Astrocyte (in vitro differentiated cells and primary cell): ENCODE data around the gene GRID2. TPM values are rescaled to one million over a fixed set of nuclear protein-coding genes. Genes with fewer than 3 reads are reported as not detected.
"Not testable (repeated sequence)": the region's sequence is repeated elsewhere in the genome, so short reads cannot be mapped to it uniquely, and the experiment has no call there.

ENCODE experiments used
- DNase-seq: peaks from one replicate; pipeline ENCODE4 v3.0.0-alpha.2; 2010; ENCODE audit warnings: low read depth
- FAIRE-seq: peaks from 2 replicates; lab custom pipeline; 2011; peaks lifted over from hg19 to GRCh38; lab: Jason Lieb, UNC
- H2AFZ ChIP-seq: 2 replicates; pipeline ENCODE4 v1.6.0; 2012; ENCODE audit warnings: low read depth, low read length, inconsistent platforms
- H3K27ac ChIP-seq: 2 replicates; pipeline ENCODE4 v1.5.1; 2011; ENCODE audit warnings: low read depth, low read length, inconsistent platforms
- H3K27me3 ChIP-seq: 2 replicates; pipeline ENCODE4 v1.6.0; 2011; ENCODE audit warnings: low read length, inconsistent platforms; ENCODE audit not compliant: insufficient read depth
- H3K36me3 ChIP-seq: 2 replicates; pipeline ENCODE4 v1.5.1; 2011; ENCODE audit warnings: low read length, inconsistent platforms; ENCODE audit not compliant: insufficient read depth
- H3K4me1 ChIP-seq: 2 replicates; pipeline ENCODE4 v1.5.1; 2011; ENCODE audit warnings: low read length, inconsistent platforms; ENCODE audit not compliant: insufficient read depth
- H3K4me2 ChIP-seq: 2 replicates; pipeline ENCODE4 v1.6.0; 2012; ENCODE audit warnings: low read length, inconsistent platforms
- H3K4me3 ChIP-seq: 2 replicates; pipeline ENCODE4 v1.5.1; 2011; ENCODE audit warnings: low read depth, mild to moderate bottlenecking, low read length, inconsistent platforms; ENCODE audit not compliant: insufficient read depth
- H3K79me2 ChIP-seq: 2 replicates; pipeline ENCODE4 v1.6.0; 2012; ENCODE audit warnings: mild to moderate bottlenecking, low read length, inconsistent platforms; ENCODE audit not compliant: insufficient read depth
- H3K9ac ChIP-seq: 2 replicates; pipeline ENCODE4 v1.6.0; 2012; ENCODE audit warnings: mild to moderate bottlenecking, low read length, inconsistent platforms
- H3K9me3 ChIP-seq: 2 replicates; pipeline ENCODE4 v1.5.1; 2012; ENCODE audit warnings: low read depth, mild to moderate bottlenecking, low read length, inconsistent platforms; ENCODE audit not compliant: insufficient read depth
- H4K20me1 ChIP-seq: 2 replicates; pipeline ENCODE4 v1.6.0; 2012; ENCODE audit warnings: low read length, inconsistent platforms; ENCODE audit not compliant: insufficient read depth
- H3K27ac Mint-ChIP-seq: one replicate; pipeline ENCODE4 v1.8.0; 2021; ENCODE audit warnings: mild to moderate bottlenecking, mixed read lengths; ENCODE audit not compliant: unreplicated experiment
- H3K27me3 Mint-ChIP-seq: one replicate; pipeline ENCODE4 v1.8.0; 2021; ENCODE audit warnings: low read depth, mixed read lengths; ENCODE audit not compliant: unreplicated experiment
- H3K36me3 Mint-ChIP-seq: one replicate; pipeline ENCODE4 v1.8.0; 2021; ENCODE audit warnings: low read depth, mixed read lengths; ENCODE audit not compliant: unreplicated experiment
- H3K4me1 Mint-ChIP-seq: one replicate; pipeline ENCODE4 v1.8.0; 2021; ENCODE audit warnings: low read depth, mixed read lengths; ENCODE audit not compliant: unreplicated experiment
- H3K4me3 Mint-ChIP-seq: one replicate; pipeline ENCODE4 v1.8.0; 2021; ENCODE audit warnings: mild to moderate bottlenecking, moderate library complexity, mixed read lengths; ENCODE audit not compliant: unreplicated experiment
- H3K9me3 Mint-ChIP-seq: one replicate; pipeline ENCODE4 v1.8.0; 2021; ENCODE audit warnings: mild to moderate bottlenecking, mixed read lengths; ENCODE audit not compliant: unreplicated experiment
- EZH2 ChIP-seq: IDR thresholded peaks from 2 replicates; pipeline ENCODE4 v1.6.1; 2012; ENCODE audit warnings: mild to moderate bottlenecking, low read length, inconsistent platforms; ENCODE audit not compliant: insufficient read depth
- total RNA-seq: library from RNA; stranded (reverse); gene quantifications from 2 replicates; pipeline ENCODE4 v1.2.1, GENCODE V29; 2021
- TF ChIP-seq, protein P1 (sequence below): IDR thresholded peaks from 2 replicates; pipeline ENCODE4 v1.5.1; 2011; ENCODE audit warnings: low read depth, mild to moderate bottlenecking, inconsistent platforms, low read length, moderate library complexity; ENCODE audit not compliant: insufficient read depth

The GRID2 gene
- total RNA-seq, 1 donor from 2014 or later = 0.14 TPM

- H3K4me1 Mint-ChIP-seq = no peaks in the 10 kb centered on the region
- no peak overlapping the region for H3K4me2 ChIP-seq
- H3K27ac ChIP-seq = no peak overlapping the region
- no peaks in the 10 kb centered on the region for H3K27me3 ChIP-seq
- H3K4me3 ChIP-seq = no peak overlapping the region
- no peak overlapping the region for H3K4me3 Mint-ChIP-seq
- H3K9me3 ChIP-seq = no peaks in the 10 kb centered on the region
- no peak for FAIRE-seq
- no peak overlapping the region for H3K9ac ChIP-seq
- TF ChIP-seq, protein P1, sequence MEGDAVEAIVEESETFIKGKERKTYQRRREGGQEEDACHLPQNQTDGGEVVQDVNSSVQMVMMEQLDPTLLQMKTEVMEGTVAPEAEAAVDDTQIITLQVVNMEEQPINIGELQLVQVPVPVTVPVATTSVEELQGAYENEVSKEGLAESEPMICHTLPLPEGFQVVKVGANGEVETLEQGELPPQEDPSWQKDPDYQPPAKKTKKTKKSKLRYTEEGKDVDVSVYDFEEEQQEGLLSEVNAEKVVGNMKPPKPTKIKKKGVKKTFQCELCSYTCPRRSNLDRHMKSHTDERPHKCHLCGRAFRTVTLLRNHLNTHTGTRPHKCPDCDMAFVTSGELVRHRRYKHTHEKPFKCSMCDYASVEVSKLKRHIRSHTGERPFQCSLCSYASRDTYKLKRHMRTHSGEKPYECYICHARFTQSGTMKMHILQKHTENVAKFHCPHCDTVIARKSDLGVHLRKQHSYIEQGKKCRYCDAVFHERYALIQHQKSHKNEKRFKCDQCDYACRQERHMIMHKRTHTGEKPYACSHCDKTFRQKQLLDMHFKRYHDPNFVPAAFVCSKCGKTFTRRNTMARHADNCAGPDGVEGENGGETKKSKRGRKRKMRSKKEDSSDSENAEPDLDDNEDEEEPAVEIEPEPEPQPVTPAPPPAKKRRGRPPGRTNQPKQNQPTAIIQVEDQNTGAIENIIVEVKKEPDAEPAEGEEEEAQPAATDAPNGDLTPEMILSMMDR = no peak
- TF ChIP-seq EZH2 = no peak
- H3K79me2 ChIP-seq = no peaks in the 10 kb centered on the region
- no peaks in the 10 kb centered on the region for H3K36me3 Mint-ChIP-seq
- no peak for DNase-seq
- H2AFZ ChIP-seq = no peak overlapping the region
- H3K27ac Mint-ChIP-seq = no peak overlapping the region
- no peaks in the 10 kb centered on the region for H3K27me3 Mint-ChIP-seq
- H3K36me3 ChIP-seq = no peaks in the 10 kb centered on the region
- H3K9me3 Mint-ChIP-seq = no peaks in the 10 kb centered on the region
- H4K20me1 ChIP-seq = no peaks in the 10 kb centered on the region
- H3K4me1 ChIP-seq = no peaks in the 10 kb centered on the region
Measured at GRCh38 chr4:93289831-93290230, 986.1 kb downstream of the GRID2 start.

- Histone ChIP-seq H3K27ac (no peak overlapping the region), H3K36me3 (no peaks in the 10 kb centered on the region), H3K27me3 (no peaks in the 10 kb centered on the region), H4K20me1 (no peaks in the 10 kb centered on the region), H3K4me1 (no peaks in the 10 kb centered on the region), H3K9ac (no peak overlapping the region), H3K79me2 (no peaks in the 10 kb centered on the region), H3K4me3 (no peak overlapping the region), H3K9me3 (no peaks in the 10 kb centered on the region), H3K4me2 (no peak overlapping the region), H2AFZ (no peak overlapping the region)
- TF ChIP-seq, protein P1 = no peak
- no peak for TF ChIP-seq EZH2
- H3K27ac Mint-ChIP-seq = no peak overlapping the region
- H3K9me3 Mint-ChIP-seq = no peaks in the 10 kb centered on the region
- FAIRE-seq = no peak
- no peaks in the 10 kb centered on the region for H3K27me3 Mint-ChIP-seq
- no peak for DNase-seq
- no peaks in the 10 kb centered on the region for H3K36me3 Mint-ChIP-seq
- peaks cover 1% of the 10 kb centered on the region for H3K4me1 Mint-ChIP-seq
- no peak overlapping the region for H3K4me3 Mint-ChIP-seq
Measured at GRCh38 chr4:93299118-93299517, 995.4 kb downstream of the GRID2 start.

DNA sequence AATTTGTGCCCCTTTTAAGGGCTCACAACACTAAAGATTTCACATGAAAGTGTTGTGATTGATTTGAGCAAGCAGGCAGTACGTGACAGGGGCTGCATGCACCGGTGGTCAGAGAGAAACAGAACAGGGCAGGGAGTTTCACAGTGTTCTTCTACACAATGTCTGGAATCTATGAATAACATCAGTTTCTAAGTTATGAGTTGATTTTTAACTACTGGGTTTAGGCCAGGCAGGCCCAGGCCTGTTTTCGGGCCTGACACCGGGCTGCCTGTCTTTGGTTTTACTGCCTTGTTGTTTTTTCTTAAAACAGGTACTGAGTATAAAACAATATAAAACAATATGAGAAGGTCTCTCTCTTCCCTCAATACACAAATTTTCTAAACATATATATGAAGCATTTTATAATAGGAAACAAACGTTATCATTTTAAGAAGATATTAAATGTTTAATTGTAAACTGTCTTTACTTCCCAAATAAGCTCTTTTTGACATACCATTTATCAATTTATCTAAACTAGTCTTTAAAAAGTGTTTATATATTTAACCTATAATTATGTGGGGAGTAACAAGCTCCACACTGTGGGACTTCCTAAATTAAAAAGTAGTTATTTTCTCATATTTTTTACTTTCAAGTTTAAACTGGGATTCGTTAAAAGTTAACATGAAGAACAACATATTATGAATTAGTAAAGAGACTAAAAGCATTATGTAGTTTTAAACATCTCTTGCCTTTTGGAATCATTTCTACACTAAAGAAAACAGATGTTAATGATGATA lies 997.2 kb downstream of the GRID2 start:
- H3K9me3 Mint-ChIP-seq, H3K4me3 ChIP-seq, FAIRE-seq, H3K4me1 ChIP-seq, H3K27ac ChIP-seq, H3K9me3 ChIP-seq, H3K36me3 Mint-ChIP-seq, H2AFZ ChIP-seq, H3K36me3 ChIP-seq, H3K9ac ChIP-seq, H3K4me2 ChIP-seq, H3K27me3 Mint-ChIP-seq, DNase-seq, H3K79me2 ChIP-seq, H4K20me1 ChIP-seq, H3K4me1 Mint-ChIP-seq, H3K27me3 ChIP-seq, H3K4me3 Mint-ChIP-seq: not testable (repeated sequence)
- peak overlapping the region; percentile 64 for H3K27ac Mint-ChIP-seq
